ENCODE data around the gene ITGA5.

Gene ITGA5

DNA sequence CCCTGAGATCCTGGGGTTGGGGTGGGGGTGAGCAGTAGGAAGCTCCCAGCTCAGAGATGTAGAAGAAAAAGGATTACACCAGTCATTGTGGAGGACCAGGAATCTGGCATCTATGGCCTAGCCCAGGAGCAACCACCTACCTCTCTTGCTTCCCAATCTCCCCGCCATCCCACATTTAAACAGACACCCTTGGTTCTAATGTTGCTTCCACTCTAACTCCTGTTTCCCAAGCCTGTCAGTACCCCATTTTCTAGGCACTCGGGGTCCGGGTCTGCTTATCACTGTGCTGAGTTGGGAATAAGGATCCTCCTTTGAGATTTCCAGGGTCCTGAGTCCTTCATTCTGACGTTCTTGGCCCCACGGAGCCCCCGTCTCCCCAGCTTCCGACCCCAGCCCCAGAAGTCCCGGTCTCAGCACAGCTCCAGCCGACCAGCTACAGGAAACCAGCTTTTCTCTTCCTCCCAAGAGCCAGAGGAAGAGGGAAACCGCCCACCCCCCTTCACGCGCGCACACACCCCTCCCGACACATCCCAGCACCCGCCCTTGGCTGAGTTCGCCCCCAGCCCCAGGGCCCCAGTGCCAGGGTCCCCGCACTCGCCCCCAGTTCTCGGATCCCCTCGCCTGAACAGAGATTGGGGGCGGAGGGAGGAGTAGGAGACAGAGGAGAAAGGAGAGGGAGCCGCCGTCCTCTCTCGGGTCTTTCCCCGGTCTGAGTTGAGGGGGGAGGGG is 1.2 kb downstream of the ITGA5 start:
- Histone ChIP-seq H3K4me1 (peaks cover 77 to 80% (median 78%) of the 10 kb centered on the region in 10 experiments), H3K9ac (peak overlapping the region; percentile 92 to 96 (median 94)), H3K36me3 (peaks cover 0 to 20% (median 4%) of the 10 kb centered on the region in 11 experiments; a peak in 6 of 22 replicates), H3K9me3 (replicated peaks in 1 of 11) (no peaks in the 10 kb centered on the region), H3K4me2 (peak overlapping the region; percentile 92 to 100 (median 99)), H3K27me3 (no peaks in the 10 kb centered on the region), H4K20me1 (peaks cover 11 to 43% (median 36%) of the 10 kb centered on the region in 11 experiments; a peak in 17 of 22 replicates), H3K27ac (peak overlapping the region; percentile 84 to 93 (median 89)), H3K4me3 (peak overlapping the region; percentile 95 to 100 (median 98))
- TF ChIP-seq Cebpa-rat (IDR thresholded peaks at IDR 0.05) = no peak

DNA sequence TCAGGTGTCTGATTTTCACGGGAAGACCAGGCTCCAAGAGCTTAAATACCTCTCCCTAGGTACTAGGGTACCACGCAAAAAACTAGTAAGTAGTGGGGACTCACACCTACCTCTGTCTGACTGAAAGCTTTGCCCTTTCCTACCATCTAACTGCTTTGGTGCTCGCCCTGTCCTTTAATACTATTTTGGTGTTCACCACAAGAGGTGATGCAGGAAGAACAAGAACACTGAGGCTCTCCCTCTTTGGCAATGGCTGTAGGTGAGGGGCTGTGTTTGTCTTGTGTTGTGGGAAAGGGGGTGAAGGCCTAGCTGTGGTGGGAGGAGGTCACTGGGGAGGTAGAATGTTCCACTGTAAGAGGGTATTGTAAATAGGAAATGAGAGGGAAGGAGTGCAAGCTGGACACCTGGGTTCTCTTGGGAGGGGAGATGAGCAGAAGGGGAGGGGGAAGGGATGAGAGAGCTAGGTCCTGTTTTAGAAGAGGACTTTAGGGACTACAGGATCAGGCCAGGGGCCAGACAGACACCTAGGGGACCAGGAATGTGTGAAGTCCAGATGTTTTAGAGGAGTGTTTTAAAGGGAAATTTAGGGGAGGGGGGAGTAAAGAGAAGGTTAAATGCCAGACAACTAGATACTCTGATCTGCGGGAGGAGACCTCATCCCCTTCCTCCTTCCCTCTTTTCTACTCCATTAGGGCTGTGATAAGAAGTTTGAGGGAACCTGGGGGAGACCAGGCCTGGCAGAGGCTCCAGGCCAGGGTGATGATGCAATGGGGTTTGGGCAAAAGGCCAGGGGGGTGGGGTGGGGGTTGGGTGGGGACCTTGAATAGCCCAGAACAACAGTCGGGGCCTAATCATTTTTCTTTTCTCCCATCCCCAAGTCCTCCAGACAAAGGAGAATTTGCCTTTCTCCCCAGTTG is 2.1 kb downstream of the ITGA5 start:
- H4K20me1 ChIP-seq = peaks cover 11 to 52% (median 38%) of the 10 kb centered on the region in 11 experiments; a peak in 17 of 22 replicates
- peak overlapping the region; percentile 31 to 93 (median 89); a peak in 21 of 22 replicates for H3K27ac ChIP-seq
- H3K27me3 ChIP-seq = no peaks in the 10 kb centered on the region
- peak overlapping the region; percentile 92 to 96 (median 94) for H3K9ac ChIP-seq
- H3K4me3 ChIP-seq = peak overlapping the region; percentile 95 to 100 (median 98)
- H3K36me3 ChIP-seq = peaks cover 0 to 25% (median 7%) of the 10 kb centered on the region in 11 experiments; a peak in 11 of 22 replicates
- peak overlapping the region; percentile 92 to 100 (median 99) for H3K4me2 ChIP-seq
- no peaks in the 10 kb centered on the region for H3K9me3 ChIP-seq (replicated peaks in 1 of 11)
- peaks cover 78 to 83% (median 79%) of the 10 kb centered on the region in 10 experiments for H3K4me1 ChIP-seq
- TF ChIP-seq Cebpa-rat (IDR thresholded peaks at IDR 0.05) = no peak

DNA sequence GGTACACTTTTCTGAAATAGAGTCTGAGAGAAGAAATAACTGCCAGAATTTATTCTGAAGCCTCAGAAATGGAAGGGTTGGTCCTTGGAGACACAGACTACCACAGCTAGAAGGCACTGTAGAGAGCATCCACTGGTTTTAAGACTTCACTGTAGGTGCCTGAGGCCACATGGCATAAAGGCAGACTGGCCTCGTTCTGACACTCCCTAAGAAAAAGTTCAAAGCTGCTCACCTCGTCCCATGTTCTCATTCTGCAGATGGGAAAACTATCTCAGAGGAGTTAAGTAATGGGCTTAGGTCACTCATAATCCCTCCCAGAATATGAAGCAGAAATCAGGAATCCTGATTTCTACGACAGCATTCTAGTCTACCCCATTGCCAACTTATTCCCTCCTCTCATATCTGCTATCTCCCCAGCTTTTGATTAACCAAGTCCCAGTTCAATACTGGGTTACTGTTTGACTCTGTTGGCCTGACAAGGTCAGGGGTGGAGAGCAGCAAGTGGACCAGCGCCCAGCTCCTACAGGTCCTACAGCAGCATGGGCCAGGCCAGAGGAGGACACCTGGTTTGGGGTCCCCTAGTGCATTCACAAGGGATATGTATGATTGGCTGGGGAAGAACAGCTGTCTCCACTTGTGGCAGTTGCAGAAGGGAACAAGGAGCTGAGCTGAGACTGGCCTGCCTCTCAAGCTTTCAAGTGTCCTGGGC is 3.7 kb downstream of the ITGA5 start:
- H3K36me3 ChIP-seq = peaks cover 7 to 41% (median 21%) of the 10 kb centered on the region in 11 experiments
- peak overlapping the region; percentile 92 to 100 (median 99) for H3K4me2 ChIP-seq
- H3K9ac ChIP-seq = peak overlapping the region; percentile 41 to 96 (median 92); a peak in 17 of 22 replicates
- H3K27ac ChIP-seq = peak overlapping the region in 10 of 11 experiments; percentile 84 to 93 (median 89); a peak in 20 of 22 replicates
- H3K4me1 ChIP-seq = peaks cover 78 to 83% (median 79%) of the 10 kb centered on the region in 10 experiments
- H3K9me3 ChIP-seq (replicated peaks in 1 of 11) = no peaks in the 10 kb centered on the region
- H3K27me3 ChIP-seq = no peaks in the 10 kb centered on the region
- no peak for TF ChIP-seq Cebpa-rat (IDR thresholded peaks at IDR 0.05)
- peak overlapping the region in 8 of 10 experiments; percentile 97 to 100 (median 99); a peak in 14 of 20 replicates for H3K4me3 ChIP-seq
- peaks cover 11 to 68% (median 47%) of the 10 kb centered on the region in 11 experiments; a peak in 17 of 22 replicates for H4K20me1 ChIP-seq

GRCh38 chr12:54413284-54414190 is 5.5 kb downstream of the ITGA5 start:
- Histone ChIP-seq H3K27ac (peak overlapping the region; percentile 81 to 93 (median 89)), H3K4me1 (peaks cover 75 to 87% (median 86%) of the 10 kb centered on the region in 10 experiments), H3K9me3 (replicated peaks in 1 of 11) (no peaks in the 10 kb centered on the region), H3K36me3 (peaks cover 25 to 59% (median 39%) of the 10 kb centered on the region in 11 experiments), H4K20me1 (peaks cover 21 to 86% (median 66%) of the 10 kb centered on the region in 11 experiments; a peak in 18 of 22 replicates), H3K4me3 (peak overlapping the region; percentile 38 to 100 (median 60)), H3K27me3 (no peaks in the 10 kb centered on the region), H3K9ac (peak overlapping the region; percentile 64 to 93 (median 79)), H3K4me2 (peak overlapping the region; percentile 92 to 100 (median 99))
- no peak for TF ChIP-seq Cebpa-rat (IDR thresholded peaks at IDR 0.05)

- no peak for TF ChIP-seq Cebpa-rat (IDR thresholded peaks at IDR 0.05)
- Histone ChIP-seq H3K4me1 (peaks cover 75 to 94% (median 93%) of the 10 kb centered on the region in 10 experiments), H4K20me1 (peaks cover 21 to 93% (median 73%) of the 10 kb centered on the region in 11 experiments; a peak in 19 of 22 replicates), H3K27ac (peak overlapping the region; percentile 81 to 93 (median 89)), H3K36me3 (peaks cover 32 to 67% (median 47%) of the 10 kb centered on the region in 11 experiments), H3K4me3 (peak overlapping the region; percentile 38 to 100 (median 60)), H3K9me3 (replicated peaks in 1 of 11) (no peaks in the 10 kb centered on the region), H3K9ac (peak overlapping the region; percentile 64 to 93 (median 79)), H3K27me3 (no peaks in the 10 kb centered on the region), H3K4me2 (peak overlapping the region; percentile 92 to 100 (median 99))
Measured at GRCh38 chr12:54412786-54413185, 6.3 kb downstream of the ITGA5 start.

DNA sequence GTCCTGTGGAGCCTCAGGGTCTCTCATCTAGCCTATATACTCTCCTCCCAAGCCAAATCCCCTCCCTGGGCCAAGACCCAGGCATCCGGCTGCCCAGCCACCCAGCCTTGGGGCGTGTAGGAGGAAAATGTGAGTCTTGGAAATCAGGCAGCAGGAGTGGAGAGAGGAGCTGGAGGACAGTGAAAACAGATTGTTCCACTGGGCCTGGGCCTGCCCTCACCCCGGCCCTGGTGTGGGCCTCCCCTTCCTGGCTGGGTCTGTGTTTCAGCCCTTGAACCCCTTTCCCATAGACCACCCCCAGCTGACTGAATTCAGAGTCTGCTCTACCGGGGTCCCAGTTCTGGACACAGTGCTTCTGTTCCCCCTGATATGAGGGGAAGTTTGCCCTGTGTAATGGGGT is 6.7 kb downstream of the ITGA5 start:
- Histone ChIP-seq H3K36me3 (peaks cover 37 to 71% (median 51%) of the 10 kb centered on the region in 11 experiments), H3K27me3 (no peaks in the 10 kb centered on the region), H3K9ac (peak overlapping the region; percentile 64 to 93 (median 79)), H3K4me3 (peak overlapping the region; percentile 38 to 100 (median 60); a peak in 19 of 20 replicates), H3K27ac (peak overlapping the region; percentile 81 to 93 (median 89)), H4K20me1 (peaks cover 21 to 98% (median 77%) of the 10 kb centered on the region in 11 experiments; a peak in 19 of 22 replicates), H3K4me2 (peak overlapping the region; percentile 92 to 100 (median 99)), H3K4me1 (peaks cover 74 to 98% (median 97%) of the 10 kb centered on the region in 10 experiments), H3K9me3 (replicated peaks in 1 of 11) (no peaks in the 10 kb centered on the region)
- TF ChIP-seq Cebpa-rat (IDR thresholded peaks at IDR 0.05) = no peak
